A375 (cell line): ENCODE results near the gene TMEM87A. TPM values are rescaled to one million over a fixed set of nuclear protein-coding genes. Genes with fewer than 3 reads are reported as not detected.

Source experiments
- small RNA-seq: library from RNA; depleted of rRNA; stranded (forward); fragments of <200 nt; gene quantifications from one replicate; pipeline ENCODE3, GENCODE V24; 2014
- total RNA-seq: library from RNA; depleted of rRNA; stranded (reverse); fragments of >200 nt; shearing (Covaris generic); gene quantifications from 2 replicates; pipeline ENCODE4 v1.2.3, GENCODE V29; 2014; rRNA removed

TMEM87A gene
- 43.1 and 43.4 TPM in 2 replicates for total RNA-seq

GRCh38 chr15:42272939-42273899 lies at the start of gene TMEM87A, which contains the start of gene GANC:
Gene TMEM87A, minus strand, starts transcription at chr15:42273433. Its CDS starts 35 bp downstream, at chr15:42273398.
Gene GANC, plus strand, starts transcription at chr15:42273201. Its CDS starts 1,281 bp downstream, at chr15:42274482.

GRCh38 chr15:42207674-42208579 lies 65.3 kb downstream of the TMEM87A start, which contains the start of gene VPS39:
Gene VPS39, minus strand, starts transcription at chr15:42208304. Its CDS starts 151 bp downstream, at chr15:42208153.

Small RNA genes lying within 50 kb of the gene (small RNA-seq; reads per million reads assigned to genes)
- not detected for gene MIR627

Other genes with a start within 250 kb of the TMEM87A start
- not detected in 2 replicates for gene PLA2G4D, start 178.9 kb downstream of the TMEM87A start, total RNA-seq
- not detected in 2 replicates for gene PLA2G4F, start 116.8 kb downstream of the TMEM87A start, total RNA-seq
- 20.6 and 32.8 TPM in 2 replicates for gene VPS39, start 65.1 kb downstream of the TMEM87A start, total RNA-seq
- gene GANC, start 232 bp downstream of the TMEM87A start, total RNA-seq = 7.8 and 10.5 TPM in 2 replicates
- 0.08 and 1.6 TPM in 2 replicates for gene CAPN3, start 86.1 kb upstream of the TMEM87A start, total RNA-seq
- gene ZNF106, start 217.7 kb upstream of the TMEM87A start, total RNA-seq = 22.6 and 27.5 TPM in 2 replicates
- 70.8 and 72.3 TPM in 2 replicates for gene SNAP23, start 222.2 kb upstream of the TMEM87A start, total RNA-seq